ENCODE results near the gene SARDH. TPM values are rescaled to one million over a fixed set of nuclear protein-coding genes. Genes with fewer than 3 reads are reported as not detected.

Gene SARDH
- total RNA-seq, 1 donor from 2014 or later: 5.7 TPM

- Histone ChIP-seq H3K9ac (ENCODE audit: low read depth in 1 of 3, low read length in 3 of 3) (no peak overlapping the region), H3K27me3 (ENCODE audit: control insufficient read depth in 3 of 3, insufficient read depth in 3 of 3, low read length in 3 of 3) (no peaks in the 10 kb centered on the region), H3K4me1 (ENCODE audit: control insufficient read depth in 3 of 3, insufficient read depth in 3 of 3, low read length in 3 of 3) (peaks cover 0 to 7% (median 5%) of the 10 kb centered on the region in 3 donors), H3K4me3 (ENCODE audit: low read length in 3 of 3) (no peak overlapping the region), H3K9me3 (ENCODE audit: control insufficient read depth in 3 of 3, low read length in 3 of 3) (no peaks in the 10 kb centered on the region), H3K36me3 (ENCODE audit: control insufficient read depth in 3 of 3, insufficient read depth in 3 of 3, low read length in 3 of 3) (peaks cover 3 to 8% (median 4%) of the 10 kb centered on the region in 3 donors), H3K27ac (ENCODE audit: low read depth, low read length) (no peak overlapping the region)
These were observed 44.3 kb upstream of the SARDH start for GRCh38 chr9:133782157-133783130.

GRCh38 chr9:133781828-133782135 lies 43.6 kb upstream of the SARDH start:
- no peak overlapping the region for H3K4me3 ChIP-seq (ENCODE audit: low read length in 3 of 3)
- H3K4me1 ChIP-seq (ENCODE audit: control insufficient read depth in 3 of 3, insufficient read depth in 3 of 3, low read length in 3 of 3): peaks cover 0 to 11% (median 8%) of the 10 kb centered on the region in 3 donors
- H3K9me3 ChIP-seq (ENCODE audit: control insufficient read depth in 3 of 3, low read length in 3 of 3): no peaks in the 10 kb centered on the region
- H3K9ac ChIP-seq (ENCODE audit: low read depth in 1 of 3, low read length in 3 of 3): no peak overlapping the region
- H3K27ac ChIP-seq (ENCODE audit: low read depth, low read length): no peak overlapping the region
- no peaks in the 10 kb centered on the region for H3K27me3 ChIP-seq (ENCODE audit: control insufficient read depth in 3 of 3, insufficient read depth in 3 of 3, low read length in 3 of 3)
- H3K36me3 ChIP-seq (ENCODE audit: control insufficient read depth in 3 of 3, insufficient read depth in 3 of 3, low read length in 3 of 3): peaks cover 3 to 8% (median 4%) of the 10 kb centered on the region in 3 donors

- Histone ChIP-seq H3K4me1 (ENCODE audit: control insufficient read depth in 3 of 3, insufficient read depth in 3 of 3, low read length in 3 of 3) (peaks cover 0 to 11% (median 8%) of the 10 kb centered on the region in 3 donors), H3K27me3 (ENCODE audit: control insufficient read depth in 3 of 3, insufficient read depth in 3 of 3, low read length in 3 of 3) (no peaks in the 10 kb centered on the region), H3K9me3 (ENCODE audit: control insufficient read depth in 3 of 3, low read length in 3 of 3) (no peaks in the 10 kb centered on the region), H3K36me3 (ENCODE audit: control insufficient read depth in 3 of 3, insufficient read depth in 3 of 3, low read length in 3 of 3) (peaks cover 3 to 8% (median 3%) of the 10 kb centered on the region in 3 donors), H3K9ac (ENCODE audit: low read depth in 1 of 3, low read length in 3 of 3) (no peak overlapping the region), H3K27ac (ENCODE audit: low read depth, low read length) (no peak overlapping the region), H3K4me3 (ENCODE audit: low read length in 3 of 3) (no peak overlapping the region)
These were observed 43.0 kb upstream of the SARDH start for GRCh38 chr9:133780962-133781827.

GRCh38 chr9:133780404-133780945 lies 42.3 kb upstream of the SARDH start:
- no peaks in the 10 kb centered on the region for H3K9me3 ChIP-seq (ENCODE audit: control insufficient read depth in 3 of 3, low read length in 3 of 3)
- no peak overlapping the region for H3K27ac ChIP-seq (ENCODE audit: low read depth, low read length)
- no peak overlapping the region for H3K4me3 ChIP-seq (ENCODE audit: low read length in 3 of 3)
- H3K9ac ChIP-seq (ENCODE audit: low read depth in 1 of 3, low read length in 3 of 3): no peak overlapping the region
- peaks cover 0 to 6% (median 4%) of the 10 kb centered on the region in 3 donors for H3K4me1 ChIP-seq (ENCODE audit: control insufficient read depth in 3 of 3, insufficient read depth in 3 of 3, low read length in 3 of 3)
- H3K36me3 ChIP-seq (ENCODE audit: control insufficient read depth in 3 of 3, insufficient read depth in 3 of 3, low read length in 3 of 3): peaks cover 0 to 8% (median 3%) of the 10 kb centered on the region in 3 donors
- no peaks in the 10 kb centered on the region for H3K27me3 ChIP-seq (ENCODE audit: control insufficient read depth in 3 of 3, insufficient read depth in 3 of 3, low read length in 3 of 3)

- peaks cover 5 to 8% (median 6%) of the 10 kb centered on the region in 3 donors for H3K36me3 ChIP-seq (ENCODE audit: control insufficient read depth in 3 of 3, insufficient read depth in 3 of 3, low read length in 3 of 3)
- no peak overlapping the region for H3K9ac ChIP-seq (ENCODE audit: low read depth in 1 of 3, low read length in 3 of 3)
- H3K27me3 ChIP-seq (ENCODE audit: control insufficient read depth in 3 of 3, insufficient read depth in 3 of 3, low read length in 3 of 3): no peaks in the 10 kb centered on the region
- peaks cover 0 to 6% (median 4%) of the 10 kb centered on the region in 3 donors for H3K4me1 ChIP-seq (ENCODE audit: control insufficient read depth in 3 of 3, insufficient read depth in 3 of 3, low read length in 3 of 3)
- H3K4me3 ChIP-seq (ENCODE audit: low read length in 3 of 3): no peak overlapping the region
- H3K27ac ChIP-seq (ENCODE audit: low read depth, low read length): no peak overlapping the region
- no peaks in the 10 kb centered on the region for H3K9me3 ChIP-seq (ENCODE audit: control insufficient read depth in 3 of 3, low read length in 3 of 3)
These were observed 41.6 kb upstream of the SARDH start for GRCh38 chr9:133779516-133780403.

GRCh38 chr9:133779081-133779480 lies 40.9 kb upstream of the SARDH start:
- H3K4me1 ChIP-seq (ENCODE audit: control insufficient read depth in 3 of 3, insufficient read depth in 3 of 3, low read length in 3 of 3): peaks cover 0 to 6% (median 4%) of the 10 kb centered on the region in 3 donors
- H3K27me3 ChIP-seq (ENCODE audit: control insufficient read depth in 3 of 3, insufficient read depth in 3 of 3, low read length in 3 of 3): no peaks in the 10 kb centered on the region
- H3K4me3 ChIP-seq (ENCODE audit: low read length in 3 of 3): no peak overlapping the region
- H3K9ac ChIP-seq (ENCODE audit: low read depth in 1 of 3, low read length in 3 of 3): no peak overlapping the region
- peaks cover 0 to 3% (median 0%) of the 10 kb centered on the region in 3 donors for H3K9me3 ChIP-seq (ENCODE audit: control insufficient read depth in 3 of 3, low read length in 3 of 3)
- H3K36me3 ChIP-seq (ENCODE audit: control insufficient read depth in 3 of 3, insufficient read depth in 3 of 3, low read length in 3 of 3): peaks cover 5 to 13% (median 6%) of the 10 kb centered on the region in 3 donors
- H3K27ac ChIP-seq (ENCODE audit: low read depth, low read length): no peak overlapping the region

GRCh38 chr9:133778336-133779013 lies 40.3 kb upstream of the SARDH start:
- peaks cover 0 to 6% (median 4%) of the 10 kb centered on the region in 3 donors for H3K4me1 ChIP-seq (ENCODE audit: control insufficient read depth in 3 of 3, insufficient read depth in 3 of 3, low read length in 3 of 3)
- peaks cover 5 to 18% (median 8%) of the 10 kb centered on the region in 3 donors for H3K36me3 ChIP-seq (ENCODE audit: control insufficient read depth in 3 of 3, insufficient read depth in 3 of 3, low read length in 3 of 3)
- H3K9me3 ChIP-seq (ENCODE audit: control insufficient read depth in 3 of 3, low read length in 3 of 3): peaks cover 0 to 4% (median 0%) of the 10 kb centered on the region in 3 donors
- H3K4me3 ChIP-seq (ENCODE audit: low read length in 3 of 3): no peak overlapping the region
- H3K27me3 ChIP-seq (ENCODE audit: control insufficient read depth in 3 of 3, insufficient read depth in 3 of 3, low read length in 3 of 3): no peaks in the 10 kb centered on the region
- H3K27ac ChIP-seq (ENCODE audit: low read depth, low read length): no peak overlapping the region
- no peak overlapping the region for H3K9ac ChIP-seq (ENCODE audit: low read depth in 1 of 3, low read length in 3 of 3)

GRCh38 chr9:133777871-133778270 lies 39.7 kb upstream of the SARDH start:
- H3K36me3 ChIP-seq (ENCODE audit: control insufficient read depth in 3 of 3, insufficient read depth in 3 of 3, low read length in 3 of 3): peaks cover 5 to 18% (median 8%) of the 10 kb centered on the region in 3 donors
- H3K27me3 ChIP-seq (ENCODE audit: control insufficient read depth in 3 of 3, insufficient read depth in 3 of 3, low read length in 3 of 3): no peaks in the 10 kb centered on the region
- no peak overlapping the region for H3K9ac ChIP-seq (ENCODE audit: low read depth in 1 of 3, low read length in 3 of 3)
- no peak overlapping the region for H3K27ac ChIP-seq (ENCODE audit: low read depth, low read length)
- no peak overlapping the region for H3K4me3 ChIP-seq (ENCODE audit: low read length in 3 of 3)
- peaks cover 0 to 6% (median 4%) of the 10 kb centered on the region in 3 donors for H3K4me1 ChIP-seq (ENCODE audit: control insufficient read depth in 3 of 3, insufficient read depth in 3 of 3, low read length in 3 of 3)
- peaks cover 0 to 4% (median 0%) of the 10 kb centered on the region in 3 donors for H3K9me3 ChIP-seq (ENCODE audit: control insufficient read depth in 3 of 3, low read length in 3 of 3)
